Measurements from ENCODE around the gene NR1D1.
A peak's percentile ranks its signal among the peaks of the same experiment; 100 is the strongest.

The NR1D1 gene

GRCh38 chr17:40103688-40104087, 3.3 kb upstream of the NR1D1 start:
- Histone ChIP-seq H3K9me3 (ENCODE audit: control insufficient read depth, insufficient read depth, low read depth, low read length) (no peaks in the 10 kb centered on the region), H3K36me3 (ENCODE audit: control insufficient read depth in 2 of 2, insufficient read depth in 1 of 2, low read length in 2 of 2) (no peaks in the 10 kb centered on the region), H3K4me1 (ENCODE audit: control insufficient read depth, insufficient read depth, low read length) (peaks cover 15% of the 10 kb centered on the region), H3K4me3 (ENCODE audit: low read depth, low read length) (no peak overlapping the region), H3K27ac (ENCODE audit: extremely low read depth, low read depth, low read length) (no peak overlapping the region)
- ChIA-PET POLR2A (interaction anchor here (3.6 kb wide), 1 partner anchor 10 kb away, joined by 26 read pairs; no protein-coding TSS in a partner anchor), CTCF (interaction anchor here (0.5 to 7.2 kb wide), 9 partner anchors 8 to 315 kb away, joined by 3 to 61 read pairs (median 4); no protein-coding TSS in a partner anchor)
- TF ChIP-seq, protein P1, sequence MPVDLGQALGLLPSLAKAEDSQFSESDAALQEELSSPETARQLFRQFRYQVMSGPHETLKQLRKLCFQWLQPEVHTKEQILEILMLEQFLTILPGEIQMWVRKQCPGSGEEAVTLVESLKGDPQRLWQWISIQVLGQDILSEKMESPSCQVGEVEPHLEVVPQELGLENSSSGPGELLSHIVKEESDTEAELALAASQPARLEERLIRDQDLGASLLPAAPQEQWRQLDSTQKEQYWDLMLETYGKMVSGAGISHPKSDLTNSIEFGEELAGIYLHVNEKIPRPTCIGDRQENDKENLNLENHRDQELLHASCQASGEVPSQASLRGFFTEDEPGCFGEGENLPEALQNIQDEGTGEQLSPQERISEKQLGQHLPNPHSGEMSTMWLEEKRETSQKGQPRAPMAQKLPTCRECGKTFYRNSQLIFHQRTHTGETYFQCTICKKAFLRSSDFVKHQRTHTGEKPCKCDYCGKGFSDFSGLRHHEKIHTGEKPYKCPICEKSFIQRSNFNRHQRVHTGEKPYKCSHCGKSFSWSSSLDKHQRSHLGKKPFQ (tag by site-specific recombination; IDR thresholded peaks at IDR 0.05) = no peak

DNA sequence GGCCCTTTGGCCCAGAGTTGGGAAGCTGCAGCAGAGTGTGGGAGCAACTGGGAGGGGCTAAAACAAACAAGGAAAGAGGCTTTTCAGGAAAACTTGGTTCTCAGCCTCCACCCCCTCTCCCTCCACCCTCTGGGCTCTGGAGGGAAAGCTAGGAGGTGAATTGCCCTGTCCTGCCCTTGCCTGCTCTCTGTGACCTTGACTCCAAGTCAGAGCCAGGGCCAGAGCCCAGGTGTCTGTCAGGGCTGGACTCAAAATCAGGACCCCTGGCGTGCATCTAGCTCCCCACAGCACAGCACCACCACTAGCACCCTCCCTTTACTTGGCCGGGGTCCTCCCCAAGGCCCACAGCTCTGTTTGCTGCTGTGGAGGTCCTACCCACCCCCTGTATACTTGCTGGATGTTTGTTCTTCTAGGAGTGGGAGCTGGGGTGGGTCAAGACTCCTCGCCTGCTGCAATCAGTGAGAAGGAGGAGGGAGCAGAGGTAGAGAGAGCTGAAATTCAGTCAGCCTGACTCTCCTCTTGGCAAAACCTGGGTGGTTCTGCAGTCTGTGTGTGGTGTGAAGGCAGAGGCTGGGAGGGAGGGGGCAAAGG, 2.8 kb upstream of the NR1D1 start:
- CTCF ChIA-PET = interaction anchor here (0.6 to 7.2 kb wide), 10 partner anchors 9 to 171 kb away, joined by 3 to 61 read pairs (median 4); no protein-coding TSS in a partner anchor
- POLR2A ChIA-PET = interaction anchor here (3.6 kb wide), 1 partner anchor 10 kb away, joined by 26 read pairs; no protein-coding TSS in a partner anchor
- H3K4me1 ChIP-seq (ENCODE audit: control insufficient read depth, insufficient read depth, low read length) = peaks cover 16% of the 10 kb centered on the region
- H3K9me3 ChIP-seq (ENCODE audit: control insufficient read depth, insufficient read depth, low read depth, low read length) = no peaks in the 10 kb centered on the region
- no peak for TF ChIP-seq ZNF26 (tag by site-specific recombination; IDR thresholded peaks at IDR 0.05)
- TF ChIP-seq ZNF335 (tag by site-specific recombination; conservative IDR thresholded peaks at IDR 0.05) = peak; percentile 41
- TF ChIP-seq SP2 (tag by site-specific recombination; IDR thresholded peaks at IDR 0.05) = 0 out of 2 replicates have a peak, but pooled peaks have one; percentile 15
- no peak for TF ChIP-seq IKZF3 (tag by site-specific recombination; IDR thresholded peaks at IDR 0.05)
- no peak for TF ChIP-seq ZNF654 (tag by site-specific recombination; IDR thresholded peaks at IDR 0.05; ENCODE audit: low read depth)
- peak; percentile 39; the same call in 1 of the 2 replicates for TF ChIP-seq KLF1 (tag by site-specific recombination; IDR thresholded peaks at IDR 0.05)
- TF ChIP-seq, protein P2, sequence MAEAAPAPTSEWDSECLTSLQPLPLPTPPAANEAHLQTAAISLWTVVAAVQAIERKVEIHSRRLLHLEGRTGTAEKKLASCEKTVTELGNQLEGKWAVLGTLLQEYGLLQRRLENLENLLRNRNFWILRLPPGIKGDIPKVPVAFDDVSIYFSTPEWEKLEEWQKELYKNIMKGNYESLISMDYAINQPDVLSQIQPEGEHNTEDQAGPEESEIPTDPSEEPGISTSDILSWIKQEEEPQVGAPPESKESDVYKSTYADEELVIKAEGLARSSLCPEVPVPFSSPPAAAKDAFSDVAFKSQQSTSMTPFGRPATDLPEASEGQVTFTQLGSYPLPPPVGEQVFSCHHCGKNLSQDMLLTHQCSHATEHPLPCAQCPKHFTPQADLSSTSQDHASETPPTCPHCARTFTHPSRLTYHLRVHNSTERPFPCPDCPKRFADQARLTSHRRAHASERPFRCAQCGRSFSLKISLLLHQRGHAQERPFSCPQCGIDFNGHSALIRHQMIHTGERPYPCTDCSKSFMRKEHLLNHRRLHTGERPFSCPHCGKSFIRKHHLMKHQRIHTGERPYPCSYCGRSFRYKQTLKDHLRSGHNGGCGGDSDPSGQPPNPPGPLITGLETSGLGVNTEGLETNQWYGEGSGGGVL (tag by site-specific recombination; IDR thresholded peaks at IDR 0.05) = peak; percentile 78
- no peak for TF ChIP-seq ZSCAN18 (tag by site-specific recombination; IDR thresholded peaks at IDR 0.05)
- no peak for TF ChIP-seq ZFP3 (tag by site-specific recombination; IDR thresholded peaks at IDR 0.05; ENCODE audit: low read depth)
- TF ChIP-seq ZNF175 (tag by site-specific recombination; IDR thresholded peaks at IDR 0.05) = no peak
- no peak for TF ChIP-seq ZNF747 (tag by site-specific recombination; IDR thresholded peaks at IDR 0.05)
- TF ChIP-seq GLIS1 (tag by site-specific recombination; IDR thresholded peaks at IDR 0.05) = peak; percentile 55
- TF ChIP-seq GLIS2 (tag by site-specific recombination; IDR thresholded peaks at IDR 0.05) = peak; percentile 17; the same call in 1 of the 2 replicates
- TF ChIP-seq ZFHX2 (tag by site-specific recombination; conservative IDR thresholded peaks at IDR 0.05) = peak; percentile 72
- peak; percentile 61 for TF ChIP-seq EGR2 (tag by site-specific recombination; IDR thresholded peaks at IDR 0.05; ENCODE audit: low read depth)
- 0 out of 2 replicates have a peak, but pooled peaks have one; percentile 18 for TF ChIP-seq KLF17 (tag by site-specific recombination; IDR thresholded peaks at IDR 0.05)
- no peak for TF ChIP-seq ZBTB48 (tag by site-specific recombination; IDR thresholded peaks at IDR 0.05)
- TF ChIP-seq, protein P3, sequence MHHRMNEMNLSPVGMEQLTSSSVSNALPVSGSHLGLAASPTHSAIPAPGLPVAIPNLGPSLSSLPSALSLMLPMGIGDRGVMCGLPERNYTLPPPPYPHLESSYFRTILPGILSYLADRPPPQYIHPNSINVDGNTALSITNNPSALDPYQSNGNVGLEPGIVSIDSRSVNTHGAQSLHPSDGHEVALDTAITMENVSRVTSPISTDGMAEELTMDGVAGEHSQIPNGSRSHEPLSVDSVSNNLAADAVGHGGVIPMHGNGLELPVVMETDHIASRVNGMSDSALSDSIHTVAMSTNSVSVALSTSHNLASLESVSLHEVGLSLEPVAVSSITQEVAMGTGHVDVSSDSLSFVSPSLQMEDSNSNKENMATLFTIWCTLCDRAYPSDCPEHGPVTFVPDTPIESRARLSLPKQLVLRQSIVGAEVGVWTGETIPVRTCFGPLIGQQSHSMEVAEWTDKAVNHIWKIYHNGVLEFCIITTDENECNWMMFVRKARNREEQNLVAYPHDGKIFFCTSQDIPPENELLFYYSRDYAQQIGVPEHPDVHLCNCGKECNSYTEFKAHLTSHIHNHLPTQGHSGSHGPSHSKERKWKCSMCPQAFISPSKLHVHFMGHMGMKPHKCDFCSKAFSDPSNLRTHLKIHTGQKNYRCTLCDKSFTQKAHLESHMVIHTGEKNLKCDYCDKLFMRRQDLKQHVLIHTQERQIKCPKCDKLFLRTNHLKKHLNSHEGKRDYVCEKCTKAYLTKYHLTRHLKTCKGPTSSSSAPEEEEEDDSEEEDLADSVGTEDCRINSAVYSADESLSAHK (tag by site-specific recombination; IDR thresholded peaks at IDR 0.05) = no peak
- no peak overlapping the region for H3K4me3 ChIP-seq (ENCODE audit: low read depth, low read length)
- H3K36me3 ChIP-seq (ENCODE audit: control insufficient read depth in 2 of 2, insufficient read depth in 1 of 2, low read length in 2 of 2) = no peaks in the 10 kb centered on the region
- no peak overlapping the region for H3K27ac ChIP-seq (ENCODE audit: extremely low read depth, low read depth, low read length)

Data from HEK293 (cell line).